ENCODE results near the gene BANF2.
"Not testable (repeated sequence)": the region's sequence is repeated elsewhere in the genome, so short reads cannot be mapped to it uniquely, and the experiment has no call there.

BANF2 gene

GRCh38 chr20:17683218-17684076 is 16.3 kb upstream of the BANF2 start:
- no peak for DNase-seq

DNA sequence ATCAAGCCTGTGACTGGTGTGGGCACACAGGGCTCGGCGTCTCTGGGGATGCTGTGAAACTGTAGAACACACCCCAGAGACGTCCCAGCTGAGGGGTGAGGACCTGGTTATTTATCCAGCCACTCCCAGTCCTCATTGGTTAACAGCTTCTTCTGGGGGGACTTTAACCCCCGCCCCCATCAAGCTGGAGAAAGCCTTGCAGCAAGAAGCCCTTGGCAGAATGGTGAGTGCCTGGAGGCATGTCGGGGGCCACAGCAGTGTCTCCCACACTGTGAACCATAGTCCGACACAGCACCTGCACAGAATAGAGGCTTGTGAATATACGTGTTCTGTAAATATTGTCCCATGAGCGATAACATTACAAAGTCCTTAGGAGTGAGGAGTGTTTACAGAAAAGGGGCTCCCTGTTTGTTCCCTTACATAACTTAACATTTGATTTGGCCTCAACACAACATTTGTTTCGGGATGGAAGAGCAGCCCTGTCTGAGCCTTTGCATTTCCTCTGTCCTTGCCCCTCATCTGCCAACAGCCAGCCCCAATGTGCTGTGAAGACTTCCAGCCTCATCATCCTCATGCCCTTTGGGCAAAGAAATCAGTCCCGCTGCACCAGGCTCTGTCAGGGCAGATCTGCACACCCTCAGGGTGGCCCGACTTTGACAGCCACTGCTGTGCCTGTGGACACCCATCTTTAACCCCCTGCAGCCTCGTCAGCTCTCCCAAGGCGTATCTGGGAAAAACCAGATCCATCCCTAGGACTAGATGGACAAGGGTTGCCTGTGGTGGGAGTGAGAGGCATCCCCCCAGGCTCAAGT is 15.5 kb upstream of the BANF2 start:
- DNase-seq = no peak

DNA sequence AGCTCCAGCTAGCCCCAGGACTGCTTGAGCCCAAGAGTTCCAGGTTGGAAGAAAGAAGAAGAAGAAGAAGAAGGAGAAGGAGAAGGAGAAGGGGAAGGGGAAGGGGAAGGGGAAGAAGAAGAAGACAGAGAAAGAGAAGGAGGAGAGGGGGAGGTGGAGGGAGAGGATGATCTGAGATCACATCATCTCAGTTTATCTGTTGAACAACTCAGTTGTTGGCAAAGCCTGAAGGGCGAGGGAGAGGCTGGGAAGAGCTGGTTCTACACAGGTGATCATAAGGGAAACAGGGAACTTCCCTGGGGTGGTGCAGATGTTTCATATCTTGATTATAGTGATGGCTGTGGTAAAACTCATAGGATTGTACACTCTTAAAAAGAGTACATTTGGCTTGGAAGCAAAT is 14.6 kb upstream of the BANF2 start:
- DNase-seq = no peak

DNA sequence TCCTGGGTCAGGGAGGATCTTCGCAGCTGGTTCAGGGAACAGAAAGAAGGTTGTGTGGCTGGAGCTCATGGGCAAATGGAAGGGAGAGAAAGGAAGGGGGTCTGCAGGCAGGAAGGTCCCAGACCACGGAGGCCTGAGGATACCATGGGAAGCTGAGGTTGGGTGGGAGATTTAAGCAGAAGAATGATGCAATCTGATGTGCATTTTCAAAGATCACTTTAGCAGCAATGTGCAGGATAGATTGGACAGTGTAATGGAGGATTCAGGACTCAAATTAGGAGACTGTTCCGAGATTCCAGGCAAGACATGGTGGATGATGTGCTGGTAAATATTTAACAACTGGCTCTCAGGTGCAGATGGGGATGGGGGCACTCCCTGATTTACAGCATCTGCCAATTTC is 12.0 kb upstream of the BANF2 start:
- DNase-seq = no peak

GRCh38 chr20:17688965-17689364 is 10.8 kb upstream of the BANF2 start:
- no peak for DNase-seq

GRCh38 chr20:17690144-17690543 is 9.6 kb upstream of the BANF2 start:
- DNase-seq = no peak

GRCh38 chr20:17691758-17692157 is 8.0 kb upstream of the BANF2 start:
- no peak for DNase-seq

GRCh38 chr20:17693444-17694001 is 6.2 kb upstream of the BANF2 start:
- no peak for DNase-seq

DNA sequence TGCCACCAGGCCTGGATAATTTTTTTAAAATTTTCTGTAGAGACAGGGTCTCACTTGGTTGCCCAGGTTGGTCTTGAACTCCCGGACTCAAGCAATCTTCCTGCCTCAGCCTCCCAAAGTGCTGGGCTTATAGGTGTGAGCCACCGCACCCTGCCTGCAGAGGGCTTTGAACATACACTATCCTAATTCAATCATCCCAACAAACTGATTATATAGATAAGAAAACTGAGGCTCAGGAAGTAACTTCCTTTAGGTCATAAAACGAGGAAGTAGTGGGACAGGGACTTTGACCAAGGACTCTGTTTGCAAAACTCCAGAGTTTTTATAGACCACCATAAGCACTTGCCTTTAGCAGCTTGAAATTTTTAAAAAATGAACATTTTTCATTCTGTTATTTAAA is 5.0 kb upstream of the BANF2 start:
- DNase-seq = no peak

GRCh38 chr20:17696287-17696686 is 3.5 kb upstream of the BANF2 start:
- no peak for DNase-seq

GRCh38 chr20:17697171-17697570 is 2.6 kb upstream of the BANF2 start:
- DNase-seq = no peak

GRCh38 chr20:17698384-17698783 is 1.4 kb upstream of the BANF2 start:
- no peak for DNase-seq

DNA sequence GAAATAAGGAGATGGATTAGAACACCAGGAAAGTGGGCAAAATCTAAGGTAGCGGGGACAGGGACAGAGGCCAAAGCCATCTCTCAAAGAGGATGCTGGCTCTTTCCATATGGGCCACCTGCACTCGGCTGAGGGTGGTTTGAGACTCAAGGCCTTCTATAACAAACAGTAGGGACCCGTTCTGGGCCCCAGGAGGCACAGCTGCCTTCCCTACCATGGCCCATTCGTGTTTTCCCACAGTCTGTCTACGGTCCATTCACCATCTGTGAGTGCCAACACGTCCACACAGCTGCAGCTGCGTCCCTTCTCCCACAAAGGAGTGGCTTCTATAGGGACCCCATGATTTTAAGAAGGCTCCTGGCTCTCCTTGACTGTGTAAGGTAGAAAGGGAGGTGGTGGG is 871 bp downstream of the BANF2 start:
- no peak for DNase-seq

GRCh38 chr20:17701826-17702225 is 2.1 kb downstream of the BANF2 start:
- no peak for DNase-seq

- DNase-seq = no peak
These were observed 5.0 kb downstream of the BANF2 start for GRCh38 chr20:17704589-17705317.

DNA sequence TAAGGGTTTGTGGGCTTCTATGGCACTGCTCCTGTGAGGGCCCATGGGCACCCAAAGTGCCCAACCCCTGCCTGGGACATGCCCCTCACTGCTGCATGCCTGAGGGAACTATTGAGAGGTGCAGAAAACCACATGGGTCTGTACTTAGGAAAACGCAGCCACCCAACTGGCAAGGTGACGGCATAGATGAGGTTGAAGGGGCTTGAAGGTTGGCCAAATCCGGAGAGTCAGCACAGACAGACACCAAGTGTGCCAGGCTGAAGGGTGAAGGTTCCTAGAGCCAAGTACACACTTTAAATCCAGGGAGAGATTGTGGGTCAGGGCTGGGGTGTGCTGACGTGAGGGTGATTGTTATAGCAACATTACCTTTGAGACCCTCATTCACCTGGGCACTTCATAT is 6.2 kb downstream of the BANF2 start:
- no peak for DNase-seq

- no peak for DNase-seq
These were observed 6.9 kb downstream of the BANF2 start for GRCh38 chr20:17706632-17707031.

DNA sequence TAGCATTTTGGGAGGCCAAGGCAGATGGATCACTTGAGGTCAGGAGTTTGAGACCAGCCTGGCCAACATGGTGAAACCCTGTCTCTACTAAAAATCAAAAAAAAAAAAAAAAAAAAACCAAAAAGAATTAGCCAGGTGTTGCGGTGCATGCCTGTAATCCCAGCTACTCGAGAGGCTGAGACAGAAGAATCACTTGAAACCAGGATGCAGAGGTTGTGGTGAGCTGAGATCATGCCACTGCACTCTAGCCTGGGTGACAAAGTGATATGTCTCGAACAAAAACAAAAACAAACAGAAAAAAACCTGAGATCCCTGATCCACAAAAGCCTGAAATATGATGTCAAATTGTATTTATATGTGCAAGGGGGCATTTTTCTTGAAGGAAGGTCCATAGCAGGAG is 8.2 kb downstream of the BANF2 start:
- not testable (repeated sequence) for DNase-seq

GRCh38 chr20:17708675-17709360 is 9.1 kb downstream of the BANF2 start:
- DNase-seq = no peak

DNA sequence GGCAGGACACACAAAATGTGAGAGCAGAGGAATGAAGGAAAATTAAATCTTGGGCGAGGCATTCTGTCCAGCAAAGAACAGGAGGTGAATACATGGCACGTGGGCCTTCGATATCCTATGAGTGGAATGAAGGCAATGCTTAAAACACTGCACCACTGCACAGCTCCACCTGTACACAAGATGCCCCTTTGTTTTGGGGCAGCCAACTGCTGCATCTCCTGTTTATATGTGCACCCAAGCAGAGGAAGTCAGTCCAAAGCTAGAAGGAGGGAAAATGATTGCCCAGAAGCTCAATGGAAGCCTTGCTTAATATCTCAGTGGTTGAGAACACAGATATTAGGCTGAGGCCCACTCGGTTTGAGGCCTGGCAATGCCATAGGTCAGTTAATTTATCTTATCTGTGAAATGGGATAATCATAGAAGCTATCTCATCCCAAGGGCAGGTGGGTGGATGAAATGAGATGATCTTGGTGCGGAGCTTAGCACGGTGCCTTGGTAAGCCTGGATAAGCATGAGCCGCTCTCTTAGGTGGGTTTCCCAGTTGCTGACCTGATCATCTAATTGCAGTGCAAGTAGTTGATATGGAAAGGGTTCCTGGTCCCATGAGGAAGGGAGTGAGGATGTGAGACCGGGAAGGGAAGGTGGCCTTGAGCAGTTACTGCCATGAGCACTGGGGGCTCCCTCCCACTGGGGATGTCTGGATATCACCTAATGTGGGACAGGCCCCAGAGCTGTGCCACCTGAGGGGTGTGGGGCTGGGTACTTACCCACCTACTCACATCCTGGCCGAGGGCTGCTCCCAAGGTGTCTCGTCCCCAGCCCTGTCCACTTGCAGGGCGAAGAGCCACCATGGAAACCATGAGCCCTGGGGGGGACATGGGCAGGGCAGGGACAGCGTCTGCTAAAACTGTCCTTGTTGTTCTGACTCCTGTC is 9.9 kb downstream of the BANF2 start:
- DNase-seq = no peak
